ENCODE data around the gene COPS4.

Gene COPS4

GRCh38 chr4:83089410-83090157 lies 54.6 kb downstream of the COPS4 start:
- Histone ChIP-seq H3K4me1 (ENCODE audit: control insufficient read depth, insufficient read depth, low read length) (no peaks in the 10 kb centered on the region), H3K27me3 (ENCODE audit: control insufficient read depth in 1 of 2, insufficient read depth in 2 of 2, low read length in 2 of 2) (no peaks in the 10 kb centered on the region), H3K9me3 (ENCODE audit: control insufficient read depth in 2 of 2, low read length in 2 of 2) (no peaks in the 10 kb centered on the region), H3K9ac (ENCODE audit: low read length in 2 of 2) (no peak overlapping the region), H3K4me3 (ENCODE audit: low read length in 2 of 2) (no peak overlapping the region), H3K27ac (ENCODE audit: low read length) (no peak overlapping the region), H3K36me3 (ENCODE audit: control insufficient read depth in 2 of 2, insufficient read depth in 2 of 2, low read length in 2 of 2) (no peaks in the 10 kb centered on the region)

- H3K27me3 ChIP-seq (ENCODE audit: control insufficient read depth in 1 of 2, insufficient read depth in 2 of 2, low read length in 2 of 2) = no peaks in the 10 kb centered on the region
- no peaks in the 10 kb centered on the region for H3K36me3 ChIP-seq (ENCODE audit: control insufficient read depth in 2 of 2, insufficient read depth in 2 of 2, low read length in 2 of 2)
- H3K9me3 ChIP-seq (ENCODE audit: control insufficient read depth in 2 of 2, low read length in 2 of 2) = no peaks in the 10 kb centered on the region
- H3K9ac ChIP-seq (ENCODE audit: low read length in 2 of 2) = no peak overlapping the region
- no peak overlapping the region for H3K27ac ChIP-seq (ENCODE audit: low read length)
- H3K4me1 ChIP-seq (ENCODE audit: control insufficient read depth, insufficient read depth, low read length) = no peaks in the 10 kb centered on the region
- no peak overlapping the region for H3K4me3 ChIP-seq (ENCODE audit: low read length in 2 of 2)
These were observed 58.2 kb downstream of the COPS4 start for GRCh38 chr4:83093060-83093640.

- Histone ChIP-seq H3K27ac (ENCODE audit: low read length) (no peak overlapping the region), H3K9ac (ENCODE audit: low read length in 2 of 2) (no peak overlapping the region), H3K27me3 (ENCODE audit: control insufficient read depth in 1 of 2, insufficient read depth in 2 of 2, low read length in 2 of 2) (no peaks in the 10 kb centered on the region), H3K9me3 (ENCODE audit: control insufficient read depth in 2 of 2, low read length in 2 of 2) (no peaks in the 10 kb centered on the region), H3K4me3 (ENCODE audit: low read length in 2 of 2) (no peak overlapping the region), H3K36me3 (ENCODE audit: control insufficient read depth in 2 of 2, insufficient read depth in 2 of 2, low read length in 2 of 2) (no peaks in the 10 kb centered on the region), H3K4me1 (ENCODE audit: control insufficient read depth, insufficient read depth, low read length) (no peaks in the 10 kb centered on the region)
These were observed 61.4 kb downstream of the COPS4 start for GRCh38 chr4:83096397-83096796.

- no peak overlapping the region for H3K4me3 ChIP-seq (ENCODE audit: low read length in 2 of 2)
- H3K27ac ChIP-seq (ENCODE audit: low read length) = no peak overlapping the region
- no peaks in the 10 kb centered on the region for H3K36me3 ChIP-seq (ENCODE audit: control insufficient read depth in 2 of 2, insufficient read depth in 2 of 2, low read length in 2 of 2)
- no peaks in the 10 kb centered on the region for H3K27me3 ChIP-seq (ENCODE audit: control insufficient read depth in 1 of 2, insufficient read depth in 2 of 2, low read length in 2 of 2)
- H3K9me3 ChIP-seq (ENCODE audit: control insufficient read depth in 2 of 2, low read length in 2 of 2) = no peaks in the 10 kb centered on the region
- peaks cover 6% of the 10 kb centered on the region for H3K4me1 ChIP-seq (ENCODE audit: control insufficient read depth, insufficient read depth, low read length)
- H3K9ac ChIP-seq (ENCODE audit: low read length in 2 of 2) = no peak overlapping the region
These were observed 70.0 kb downstream of the COPS4 start for GRCh38 chr4:83104991-83105390.

- Histone ChIP-seq H3K4me1 (ENCODE audit: control insufficient read depth, insufficient read depth, low read length) (peaks cover 11% of the 10 kb centered on the region), H3K27me3 (ENCODE audit: control insufficient read depth in 1 of 2, insufficient read depth in 2 of 2, low read length in 2 of 2) (no peaks in the 10 kb centered on the region), H3K9me3 (ENCODE audit: control insufficient read depth in 2 of 2, low read length in 2 of 2) (no peaks in the 10 kb centered on the region), H3K9ac (ENCODE audit: low read length in 2 of 2) (no peak overlapping the region), H3K4me3 (ENCODE audit: low read length in 2 of 2) (no peak overlapping the region), H3K27ac (ENCODE audit: low read length) (no peak overlapping the region), H3K36me3 (ENCODE audit: control insufficient read depth in 2 of 2, insufficient read depth in 2 of 2, low read length in 2 of 2) (no peaks in the 10 kb centered on the region)
These were observed 72.6 kb downstream of the COPS4 start for GRCh38 chr4:83107631-83108030.

GRCh38 chr4:83108101-83108861 lies 73.3 kb downstream of the COPS4 start:
- Histone ChIP-seq H3K9ac (ENCODE audit: low read length in 2 of 2) (no peak overlapping the region), H3K27ac (ENCODE audit: low read length) (no peak overlapping the region), H3K4me3 (ENCODE audit: low read length in 2 of 2) (no peak overlapping the region)

GRCh38 chr4:83109480-83110222 lies 74.7 kb downstream of the COPS4 start:
- no peaks in the 10 kb centered on the region for H3K9me3 ChIP-seq (ENCODE audit: control insufficient read depth in 2 of 2, low read length in 2 of 2)
- H3K36me3 ChIP-seq (ENCODE audit: control insufficient read depth in 2 of 2, insufficient read depth in 2 of 2, low read length in 2 of 2) = no peaks in the 10 kb centered on the region
- H3K27me3 ChIP-seq (ENCODE audit: control insufficient read depth in 1 of 2, insufficient read depth in 2 of 2, low read length in 2 of 2) = no peaks in the 10 kb centered on the region
- no peak overlapping the region for H3K27ac ChIP-seq (ENCODE audit: low read length)
- H3K4me3 ChIP-seq (ENCODE audit: low read length in 2 of 2) = peak overlapping the region; percentile 78 to 82
- peak overlapping the region in 1 of 2 donors; percentile 55 for H3K9ac ChIP-seq (ENCODE audit: low read length in 2 of 2)
- H3K4me1 ChIP-seq (ENCODE audit: control insufficient read depth, insufficient read depth, low read length) = peaks cover 11% of the 10 kb centered on the region

More at GRCh38 chr4:83108101-83108861, 73.3 kb downstream of the COPS4 start:
- Histone ChIP-seq H3K4me1 (ENCODE audit: control insufficient read depth, insufficient read depth, low read length) (peaks cover 11% of the 10 kb centered on the region), H3K9me3 (ENCODE audit: control insufficient read depth in 2 of 2, low read length in 2 of 2) (no peaks in the 10 kb centered on the region), H3K27me3 (ENCODE audit: control insufficient read depth in 1 of 2, insufficient read depth in 2 of 2, low read length in 2 of 2) (no peaks in the 10 kb centered on the region), H3K36me3 (ENCODE audit: control insufficient read depth in 2 of 2, insufficient read depth in 2 of 2, low read length in 2 of 2) (no peaks in the 10 kb centered on the region)

GRCh38 chr4:83110223-83110945 lies 75.4 kb downstream of the COPS4 start:
- Histone ChIP-seq H3K4me3 (ENCODE audit: low read length in 2 of 2) (peak overlapping the region; percentile 78 to 82), H3K27ac (ENCODE audit: low read length) (no peak overlapping the region), H3K4me1 (ENCODE audit: control insufficient read depth, insufficient read depth, low read length) (peaks cover 11% of the 10 kb centered on the region), H3K9me3 (ENCODE audit: control insufficient read depth in 2 of 2, low read length in 2 of 2) (no peaks in the 10 kb centered on the region), H3K36me3 (ENCODE audit: control insufficient read depth in 2 of 2, insufficient read depth in 2 of 2, low read length in 2 of 2) (no peaks in the 10 kb centered on the region), H3K9ac (ENCODE audit: low read length in 2 of 2) (peak overlapping the region; percentile 42 to 55), H3K27me3 (ENCODE audit: control insufficient read depth in 1 of 2, insufficient read depth in 2 of 2, low read length in 2 of 2) (no peaks in the 10 kb centered on the region)

GRCh38 chr4:83110970-83111750 lies 76.2 kb downstream of the COPS4 start:
- H3K36me3 ChIP-seq (ENCODE audit: control insufficient read depth in 2 of 2, insufficient read depth in 2 of 2, low read length in 2 of 2) = no peaks in the 10 kb centered on the region
- no peak overlapping the region for H3K4me3 ChIP-seq (ENCODE audit: low read length in 2 of 2)
- H3K9ac ChIP-seq (ENCODE audit: low read length in 2 of 2) = no peak overlapping the region
- H3K27ac ChIP-seq (ENCODE audit: low read length) = no peak overlapping the region
- H3K4me1 ChIP-seq (ENCODE audit: control insufficient read depth, insufficient read depth, low read length) = peaks cover 11% of the 10 kb centered on the region
- H3K9me3 ChIP-seq (ENCODE audit: control insufficient read depth in 2 of 2, low read length in 2 of 2) = no peaks in the 10 kb centered on the region
- no peaks in the 10 kb centered on the region for H3K27me3 ChIP-seq (ENCODE audit: control insufficient read depth in 1 of 2, insufficient read depth in 2 of 2, low read length in 2 of 2)
